ENCODE data around the gene ZNF646. TPM values are rescaled to one million over a fixed set of nuclear protein-coding genes. Genes with fewer than 3 reads are reported as not detected.

ZNF646 gene
- total RNA-seq, 1 donor, result 18.5 TPM

DNA sequence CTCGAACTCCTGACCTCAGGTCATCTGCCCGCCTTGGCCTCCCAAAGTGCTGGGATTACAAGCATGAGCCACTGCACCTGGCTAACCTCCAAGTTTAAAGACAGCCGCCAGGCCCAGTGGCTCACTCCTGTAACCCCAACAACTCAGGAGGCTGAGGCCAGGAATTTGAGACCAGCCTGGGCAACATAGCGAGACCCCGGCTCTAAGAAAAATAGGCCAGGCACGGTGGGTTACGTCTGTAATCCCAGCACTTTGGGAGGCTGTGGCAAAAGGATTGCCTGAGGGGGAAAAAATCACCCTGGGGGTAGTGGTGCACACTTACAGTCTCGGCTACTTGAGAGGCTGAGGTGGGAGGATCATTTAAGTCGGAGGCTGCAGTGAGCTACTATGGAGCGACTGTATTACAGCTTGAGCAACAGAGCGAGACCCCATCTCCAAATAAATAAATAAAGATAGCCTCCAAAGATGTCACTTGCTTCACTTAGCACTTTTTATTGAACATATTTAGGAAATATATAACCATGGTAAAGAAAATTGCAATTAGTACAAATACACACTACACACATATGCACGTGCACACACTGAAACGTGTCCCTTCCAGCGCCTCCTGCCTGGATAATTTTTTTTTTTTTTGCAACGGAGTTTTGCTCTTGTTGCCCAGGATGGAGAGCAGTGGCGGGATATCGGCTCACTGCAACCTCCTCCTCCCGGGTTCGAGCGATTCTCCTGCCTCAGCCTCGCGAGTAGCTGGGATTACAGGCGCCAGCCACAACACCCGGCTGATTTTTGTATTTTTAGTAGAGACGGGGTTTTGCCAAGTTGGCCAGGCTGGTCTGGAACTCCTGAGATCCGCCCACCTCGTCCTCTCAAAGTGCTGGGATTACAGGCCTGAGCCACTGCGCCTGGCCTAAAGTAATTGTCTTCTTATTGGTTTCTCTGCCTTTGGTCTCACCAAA, 32.6 kb downstream of the ZNF646 start:
- Histone ChIP-seq H3K4me2 (ENCODE audit: insufficient read depth, low read length) (no peak overlapping the region), H3K27me3 (ENCODE audit: insufficient read depth, low read length) (no peaks in the 10 kb centered on the region), H3K9me3 (ENCODE audit: low read depth, low read length) (no peaks in the 10 kb centered on the region), H3K27ac (ENCODE audit: low read depth, low read length) (no peak overlapping the region), H3K36me3 (ENCODE audit: insufficient read depth, low read length) (peaks cover 24% of the 10 kb centered on the region), H3K4me1 (ENCODE audit: insufficient read depth, low read length) (peaks cover 15% of the 10 kb centered on the region), H2AFZ (ENCODE audit: low read length) (no peak overlapping the region), H3K79me2 (ENCODE audit: insufficient read depth, low read length) (peaks cover 19% of the 10 kb centered on the region), H4K20me1 (ENCODE audit: insufficient read depth, low read length) (peaks cover 3% of the 10 kb centered on the region), H3K4me3 (ENCODE audit: insufficient read depth, low read length) (no peak overlapping the region)
- TF ChIP-seq, protein P1, sequence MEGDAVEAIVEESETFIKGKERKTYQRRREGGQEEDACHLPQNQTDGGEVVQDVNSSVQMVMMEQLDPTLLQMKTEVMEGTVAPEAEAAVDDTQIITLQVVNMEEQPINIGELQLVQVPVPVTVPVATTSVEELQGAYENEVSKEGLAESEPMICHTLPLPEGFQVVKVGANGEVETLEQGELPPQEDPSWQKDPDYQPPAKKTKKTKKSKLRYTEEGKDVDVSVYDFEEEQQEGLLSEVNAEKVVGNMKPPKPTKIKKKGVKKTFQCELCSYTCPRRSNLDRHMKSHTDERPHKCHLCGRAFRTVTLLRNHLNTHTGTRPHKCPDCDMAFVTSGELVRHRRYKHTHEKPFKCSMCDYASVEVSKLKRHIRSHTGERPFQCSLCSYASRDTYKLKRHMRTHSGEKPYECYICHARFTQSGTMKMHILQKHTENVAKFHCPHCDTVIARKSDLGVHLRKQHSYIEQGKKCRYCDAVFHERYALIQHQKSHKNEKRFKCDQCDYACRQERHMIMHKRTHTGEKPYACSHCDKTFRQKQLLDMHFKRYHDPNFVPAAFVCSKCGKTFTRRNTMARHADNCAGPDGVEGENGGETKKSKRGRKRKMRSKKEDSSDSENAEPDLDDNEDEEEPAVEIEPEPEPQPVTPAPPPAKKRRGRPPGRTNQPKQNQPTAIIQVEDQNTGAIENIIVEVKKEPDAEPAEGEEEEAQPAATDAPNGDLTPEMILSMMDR (IDR thresholded peaks at IDR 0.05; ENCODE audit: extremely low read depth, low read depth, low read length), result no peak
- DNase-seq (ENCODE audit: insufficient read length, low spot score, missing footprints), result peak; percentile 76

DNA sequence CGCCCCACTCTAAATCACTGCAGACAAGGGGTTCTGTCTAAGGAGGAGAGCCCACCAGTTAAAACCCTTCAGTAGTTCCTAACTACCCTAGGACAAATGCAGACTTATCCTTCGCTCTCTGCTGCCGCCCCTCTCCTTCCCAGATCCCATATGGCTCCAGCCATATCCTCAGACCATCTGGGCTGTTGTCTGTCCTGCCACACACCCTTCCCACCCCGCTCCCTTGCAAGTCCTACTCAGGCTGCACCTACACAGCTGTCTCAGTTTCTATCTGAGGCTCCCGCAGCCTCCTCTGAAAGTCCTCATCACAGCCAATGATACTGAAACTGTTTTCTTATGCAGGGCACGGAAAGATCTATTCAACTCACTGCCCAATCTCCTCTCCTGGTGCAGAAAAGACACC, 33.2 kb downstream of the ZNF646 start:
- Histone ChIP-seq H2AFZ (ENCODE audit: low read length) (peak overlapping the region; percentile 79), H3K9me3 (ENCODE audit: low read depth, low read length) (no peaks in the 10 kb centered on the region), H4K20me1 (ENCODE audit: insufficient read depth, low read length) (peaks cover 3% of the 10 kb centered on the region), H3K79me2 (ENCODE audit: insufficient read depth, low read length) (peaks cover 19% of the 10 kb centered on the region), H3K4me2 (ENCODE audit: insufficient read depth, low read length) (peak overlapping the region; percentile 73), H3K4me3 (ENCODE audit: insufficient read depth, low read length) (no peak overlapping the region), H3K4me1 (ENCODE audit: insufficient read depth, low read length) (peaks cover 15% of the 10 kb centered on the region), H3K36me3 (ENCODE audit: insufficient read depth, low read length) (peaks cover 29% of the 10 kb centered on the region), H3K27me3 (ENCODE audit: insufficient read depth, low read length) (no peaks in the 10 kb centered on the region), H3K27ac (ENCODE audit: low read depth, low read length) (no peak overlapping the region)
- TF ChIP-seq, protein P1 (IDR thresholded peaks at IDR 0.05; ENCODE audit: extremely low read depth, low read depth, low read length), result no peak
- DNase-seq (ENCODE audit: insufficient read length, low spot score, missing footprints), result peak; percentile 50

DNA sequence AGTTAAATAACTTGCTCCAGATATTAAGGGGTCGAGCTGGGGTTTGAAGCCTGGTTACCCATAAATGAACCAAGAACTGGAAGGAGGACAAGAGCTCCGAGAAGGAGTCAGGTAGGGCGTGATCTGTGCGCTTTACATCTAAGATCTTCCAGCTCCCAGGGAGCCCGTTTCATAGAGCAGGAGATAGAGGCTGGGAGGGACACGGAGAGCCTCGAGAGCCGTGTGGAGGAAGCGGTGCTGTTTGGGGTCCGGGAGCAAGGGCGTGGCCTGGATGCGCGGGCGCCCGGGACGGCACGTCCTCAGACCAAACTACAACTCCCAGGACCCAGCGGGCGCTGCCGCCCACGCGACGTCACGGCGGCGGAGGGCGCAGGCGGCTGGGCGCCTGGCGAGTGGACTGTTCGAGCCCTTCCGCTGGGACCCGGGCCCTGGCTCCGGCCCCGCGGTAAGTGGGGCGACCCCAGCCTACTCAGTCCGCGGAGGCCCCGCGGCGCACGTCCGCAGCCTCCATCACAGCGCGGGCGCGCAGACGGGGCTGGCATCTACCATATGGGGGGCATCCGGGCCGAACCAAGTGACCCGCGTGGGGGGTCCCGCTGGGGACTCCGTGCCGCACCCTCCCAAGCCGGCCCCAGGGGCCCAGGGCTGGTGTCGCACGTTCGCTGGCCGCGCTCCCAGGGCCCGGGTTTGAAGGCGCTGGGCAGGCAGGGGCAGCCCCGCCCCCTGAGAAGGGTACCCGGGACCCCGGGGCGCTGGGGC, 34.0 kb downstream of the ZNF646 start, which contains the start of gene BCKDK:
Gene BCKDK (plus strand): TSS at position 352 of the 759 bp plus-strand sequence. CDS start 838 bp downstream, outside the sequence.
- no peaks in the 10 kb centered on the region for H3K9me3 ChIP-seq (ENCODE audit: low read depth, low read length)
- peaks cover 3% of the 10 kb centered on the region for H4K20me1 ChIP-seq (ENCODE audit: insufficient read depth, low read length)
- H3K79me2 ChIP-seq (ENCODE audit: insufficient read depth, low read length), result peaks cover 19% of the 10 kb centered on the region
- peak within 1 kb of the TSS; percentile 73 for H3K4me2 ChIP-seq (ENCODE audit: insufficient read depth, low read length)
- TF ChIP-seq, protein P1 (IDR thresholded peaks at IDR 0.05; ENCODE audit: extremely low read depth, low read depth, low read length), result no peak
- H3K4me3 ChIP-seq (ENCODE audit: insufficient read depth, low read length), result peak within 1 kb of the TSS; percentile 94
- H3K27me3 ChIP-seq (ENCODE audit: insufficient read depth, low read length), result no peaks in the 10 kb centered on the region
- peak within 1 kb of the TSS; percentile 79 for H2AFZ ChIP-seq (ENCODE audit: low read length)
- peak; percentile 100 for DNase-seq (ENCODE audit: insufficient read length, low spot score, missing footprints)
- H3K36me3 ChIP-seq (ENCODE audit: insufficient read depth, low read length), result peaks cover 37% of the 10 kb centered on the region
- peak within 1 kb of the TSS; percentile 74 for H3K27ac ChIP-seq (ENCODE audit: low read depth, low read length)
- peaks cover 15% of the 10 kb centered on the region for H3K4me1 ChIP-seq (ENCODE audit: insufficient read depth, low read length)

Data from osteoblast (primary cell).